ENCODE data around the gene FOXE3.
A peak's percentile ranks its signal among the peaks of the same experiment; 100 is the strongest.

Gene FOXE3

DNA sequence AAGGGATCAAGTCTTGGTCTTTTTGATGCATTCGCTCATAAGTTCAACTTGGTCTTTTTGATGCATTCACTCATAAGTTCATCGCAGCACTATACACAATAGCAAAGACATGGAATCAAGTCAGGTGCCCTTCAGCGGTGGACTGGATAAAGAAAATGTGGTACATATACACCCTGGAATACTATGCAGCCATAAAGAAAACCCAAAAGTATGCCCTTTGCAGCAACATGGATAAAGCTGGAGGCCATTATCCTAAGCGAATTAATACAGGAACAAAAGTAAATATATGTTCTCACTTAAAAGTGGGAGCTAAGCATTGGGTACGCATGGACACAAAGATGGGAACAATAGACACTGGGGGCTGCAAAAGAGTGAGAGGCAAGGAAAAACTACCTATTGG lies 29.8 kb upstream of the FOXE3 start:
- no peaks in the 10 kb centered on the region for H3K79me2 ChIP-seq (ENCODE audit: control insufficient read depth, low read length)
- H3K4me1 ChIP-seq (ENCODE audit: control insufficient read depth, low read length), result no peaks in the 10 kb centered on the region
- no peak overlapping the region for H3K27ac ChIP-seq (ENCODE audit: low read depth, low read length)
- TF ChIP-seq, protein P1, sequence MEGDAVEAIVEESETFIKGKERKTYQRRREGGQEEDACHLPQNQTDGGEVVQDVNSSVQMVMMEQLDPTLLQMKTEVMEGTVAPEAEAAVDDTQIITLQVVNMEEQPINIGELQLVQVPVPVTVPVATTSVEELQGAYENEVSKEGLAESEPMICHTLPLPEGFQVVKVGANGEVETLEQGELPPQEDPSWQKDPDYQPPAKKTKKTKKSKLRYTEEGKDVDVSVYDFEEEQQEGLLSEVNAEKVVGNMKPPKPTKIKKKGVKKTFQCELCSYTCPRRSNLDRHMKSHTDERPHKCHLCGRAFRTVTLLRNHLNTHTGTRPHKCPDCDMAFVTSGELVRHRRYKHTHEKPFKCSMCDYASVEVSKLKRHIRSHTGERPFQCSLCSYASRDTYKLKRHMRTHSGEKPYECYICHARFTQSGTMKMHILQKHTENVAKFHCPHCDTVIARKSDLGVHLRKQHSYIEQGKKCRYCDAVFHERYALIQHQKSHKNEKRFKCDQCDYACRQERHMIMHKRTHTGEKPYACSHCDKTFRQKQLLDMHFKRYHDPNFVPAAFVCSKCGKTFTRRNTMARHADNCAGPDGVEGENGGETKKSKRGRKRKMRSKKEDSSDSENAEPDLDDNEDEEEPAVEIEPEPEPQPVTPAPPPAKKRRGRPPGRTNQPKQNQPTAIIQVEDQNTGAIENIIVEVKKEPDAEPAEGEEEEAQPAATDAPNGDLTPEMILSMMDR (IDR thresholded peaks at IDR 0.05; ENCODE audit: low read depth, low read length, poor library complexity, severe bottlenecking), result no peak
- no peak for TF ChIP-seq EZH2phosphoT487 (IDR thresholded peaks at IDR 0.05; ENCODE audit: borderline replicate concordance, low read length)
- no peak overlapping the region for H3K4me2 ChIP-seq (ENCODE audit: low read length)
- no peaks in the 10 kb centered on the region for H3K36me3 ChIP-seq (ENCODE audit: control insufficient read depth, low read length)
- H3K4me3 ChIP-seq (ENCODE audit: low read length), result no peak overlapping the region
- no peaks in the 10 kb centered on the region for H3K27me3 ChIP-seq (ENCODE audit: control insufficient read depth, low read length)
- no peaks in the 10 kb centered on the region for H3K9me3 ChIP-seq (ENCODE audit: control insufficient read depth, insufficient read depth, low read length)
- H3K9me2 ChIP-seq (replicated peaks; ENCODE audit: control insufficient read depth, low read length), result no peaks in the 10 kb centered on the region
- peaks cover 4% of the 10 kb centered on the region; the same call in 1 of the 2 replicates for H4K20me1 ChIP-seq (ENCODE audit: control insufficient read depth, insufficient read depth, low read depth, low read length)
- no peaks in the 10 kb centered on the region for H3F3A ChIP-seq (ENCODE audit: control insufficient read depth, insufficient read depth)

DNA sequence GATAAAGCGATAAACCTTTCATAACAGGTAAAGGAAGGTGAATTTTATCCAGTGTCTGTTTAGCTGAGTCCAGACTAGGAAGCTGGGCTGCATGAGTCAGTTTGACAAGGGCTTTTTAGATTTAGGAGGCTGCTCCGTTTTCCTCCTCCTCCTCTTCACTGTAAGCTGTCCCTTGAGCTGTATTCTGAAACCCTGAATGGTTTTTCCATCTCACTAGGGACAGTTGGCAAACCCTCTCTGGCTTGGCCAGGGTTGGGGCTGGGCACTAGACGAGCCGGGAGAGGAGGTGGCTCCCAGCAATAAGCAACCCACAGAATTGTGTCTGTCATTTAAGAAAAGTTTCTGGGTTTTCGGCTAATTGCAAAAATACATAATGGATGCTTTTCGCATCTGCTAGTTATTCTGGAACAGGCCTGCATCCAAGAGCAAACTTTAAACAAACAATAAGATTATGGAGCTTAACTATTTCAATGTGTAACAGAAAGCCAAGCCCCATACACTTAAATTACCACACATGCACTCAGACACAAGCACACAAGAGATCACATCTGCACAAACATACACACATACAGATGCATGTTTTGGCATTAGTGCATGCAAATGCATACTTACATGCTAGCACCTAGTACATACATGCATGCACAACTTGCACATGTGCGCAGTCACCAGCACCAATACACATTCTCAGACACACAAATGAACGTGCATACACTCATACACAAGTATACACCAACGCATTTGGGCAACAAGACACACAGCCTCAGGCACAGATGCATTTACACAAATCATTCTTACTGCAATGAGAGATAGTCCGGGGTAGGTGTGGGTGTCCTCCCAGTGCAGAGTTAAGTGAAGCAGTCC lies 27.8 kb upstream of the FOXE3 start:
- H3K9me3 ChIP-seq (ENCODE audit: control insufficient read depth, insufficient read depth, low read length), result no peaks in the 10 kb centered on the region

DNA sequence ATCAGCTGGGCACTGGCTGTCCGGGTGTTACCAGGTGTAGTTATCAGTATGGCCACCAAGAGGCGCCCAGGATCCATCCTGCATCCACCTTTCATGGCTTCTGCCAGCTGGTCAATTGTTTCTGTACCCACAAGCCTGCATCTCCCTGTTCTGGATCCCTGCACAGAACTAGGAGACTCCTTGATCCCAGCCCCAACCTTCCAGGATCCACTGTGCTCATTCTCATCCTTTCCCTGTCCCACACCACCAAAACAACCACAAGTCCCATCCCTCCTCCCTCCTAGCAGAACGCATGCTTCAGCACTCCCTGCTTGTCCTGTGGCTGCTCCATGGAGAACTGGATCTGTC lies 27.2 kb upstream of the FOXE3 start:
- TF ChIP-seq, protein P1 (IDR thresholded peaks at IDR 0.05; ENCODE audit: low read depth, low read length, poor library complexity, severe bottlenecking), result peak; percentile 84
- TF ChIP-seq EZH2phosphoT487 (IDR thresholded peaks at IDR 0.05; ENCODE audit: borderline replicate concordance, low read length), result no peak
- H3K9me3 ChIP-seq (ENCODE audit: control insufficient read depth, insufficient read depth, low read length), result no peaks in the 10 kb centered on the region
- H3K27me3 ChIP-seq (ENCODE audit: control insufficient read depth, low read length), result no peaks in the 10 kb centered on the region
- no peak overlapping the region for H3K4me2 ChIP-seq (ENCODE audit: low read length)
- H3K36me3 ChIP-seq (ENCODE audit: control insufficient read depth, low read length), result no peaks in the 10 kb centered on the region
- no peaks in the 10 kb centered on the region for H3K79me2 ChIP-seq (ENCODE audit: control insufficient read depth, low read length)
- H3K4me1 ChIP-seq (ENCODE audit: control insufficient read depth, low read length), result no peaks in the 10 kb centered on the region
- no peak overlapping the region for H3K4me3 ChIP-seq (ENCODE audit: low read length)
- no peaks in the 10 kb centered on the region for H3K9me2 ChIP-seq (replicated peaks; ENCODE audit: control insufficient read depth, low read length)
- peaks cover 4% of the 10 kb centered on the region; the same call in 1 of the 2 replicates for H4K20me1 ChIP-seq (ENCODE audit: control insufficient read depth, insufficient read depth, low read depth, low read length)
- H3F3A ChIP-seq (ENCODE audit: control insufficient read depth, insufficient read depth), result no peaks in the 10 kb centered on the region
- H3K27ac ChIP-seq (ENCODE audit: low read depth, low read length), result no peak overlapping the region

More for the DNA sequence above, 27.8 kb upstream of the FOXE3 start:
- Histone ChIP-seq H3K4me2 (ENCODE audit: low read length) (no peak overlapping the region), H3K79me2 (ENCODE audit: control insufficient read depth, low read length) (no peaks in the 10 kb centered on the region), H3K4me1 (ENCODE audit: control insufficient read depth, low read length) (no peaks in the 10 kb centered on the region), H3F3A (ENCODE audit: control insufficient read depth, insufficient read depth) (no peaks in the 10 kb centered on the region), H3K4me3 (ENCODE audit: low read length) (no peak overlapping the region), H3K27me3 (ENCODE audit: control insufficient read depth, low read length) (no peaks in the 10 kb centered on the region), H3K9me2 (replicated peaks; ENCODE audit: control insufficient read depth, low read length) (no peaks in the 10 kb centered on the region), H3K27ac (ENCODE audit: low read depth, low read length) (no peak overlapping the region), H3K36me3 (ENCODE audit: control insufficient read depth, low read length) (no peaks in the 10 kb centered on the region), H4K20me1 (ENCODE audit: control insufficient read depth, insufficient read depth, low read depth, low read length) (peaks cover 4% of the 10 kb centered on the region; the same call in 1 of the 2 replicates)
- TF ChIP-seq, protein P1 (IDR thresholded peaks at IDR 0.05; ENCODE audit: low read depth, low read length, poor library complexity, severe bottlenecking), result no peak
- TF ChIP-seq EZH2phosphoT487 (IDR thresholded peaks at IDR 0.05; ENCODE audit: borderline replicate concordance, low read length), result no peak
